GM12878 (cell line): ENCODE data around the gene CRB2. TPM values are rescaled to one million over a fixed set of nuclear protein-coding genes. Genes with fewer than 3 reads are reported as not detected.

Source experiments
- ATF2 ChIP-seq: IDR thresholded peaks from 2 replicates; pipeline ENCODE4 v1.6.1; 2012; ENCODE audit warnings: low read length, inconsistent platforms
- CEBPB ChIP-seq, 2 experiments: fragments of 150-350 bp in 1 of 2; IDR thresholded peaks; 2 replicates each; pipeline ENCODE4 v1.6.1; 2012 to 2014; ENCODE audit warnings: low read depth in 2 of 2, low read length in 2 of 2, borderline replicate concordance in 1 of 2, inconsistent platforms in 1 of 2
- CHD4 ChIP-seq: fragments of 200-600 bp; sonication (generic); IDR thresholded peaks from 2 replicates; pipeline ENCODE4 v1.6.1; 2016; ENCODE audit warnings: mild to moderate bottlenecking
- DPF2 ChIP-seq: fragments of 450-650 bp; IDR thresholded peaks from 2 replicates; pipeline ENCODE4 v1.6.1; 2017; ENCODE audit warnings: mild to moderate bottlenecking
- E2F8 ChIP-seq: fragments of 450-650 bp; IDR thresholded peaks from 2 replicates; pipeline ENCODE4 v1.6.1; 2018; ENCODE audit warnings: mild to moderate bottlenecking, low read depth, moderate library complexity; ENCODE audit not compliant: partially characterized antibody
- ETV6 ChIP-seq, 2 experiments: fragments of 450-650 bp in 1 of 2; IDR thresholded peaks in 1 of 2; conservative IDR thresholded peaks in 1 of 2; 2 replicates each; pipeline ENCODE4 v1.6.1; 2014; ENCODE audit warnings: antibody characterized with exemption in 1 of 2, borderline replicate concordance in 1 of 2, low read depth in 1 of 2, mild to moderate bottlenecking in 1 of 2, moderate library complexity in 1 of 2
- EZH2 ChIP-seq: IDR thresholded peaks from 2 replicates; pipeline ENCODE4 v1.6.1; 2012; ENCODE audit warnings: low read depth, mild to moderate bottlenecking, control low read depth, inconsistent platforms, low read length, borderline replicate concordance; ENCODE audit not compliant: control insufficient read depth
- IKZF1 ChIP-seq: fragments of 450-650 bp; conservative IDR thresholded peaks from 2 replicates; pipeline ENCODE4 v1.6.1; 2017; ENCODE audit warnings: antibody characterized with exemption, mild to moderate bottlenecking
- IRF4 ChIP-seq: IDR thresholded peaks from 2 replicates; pipeline ENCODE4 v1.6.1; 2011; ENCODE audit warnings: low read depth, low read length
- KAT2A ChIP-seq: conservative IDR thresholded peaks from 2 replicates; pipeline ENCODE4 v1.6.1; 2011; ENCODE audit warnings: low read depth, low read length; ENCODE audit not compliant: control insufficient read depth
- MAX ChIP-seq: IDR thresholded peaks from 2 replicates; pipeline ENCODE4 v1.6.1; 2012; ENCODE audit warnings: low read depth, low read length, improper control_type of control experiment
- MYB ChIP-seq: fragments of 150-350 bp; IDR thresholded peaks from 2 replicates; pipeline ENCODE4 v1.6.1; 2014; ENCODE audit warnings: mild to moderate bottlenecking, low read depth, low read length, borderline replicate concordance
- NFYB ChIP-seq: IDR thresholded peaks from 2 replicates; pipeline ENCODE4 v1.6.1; 2011; ENCODE audit warnings: low read depth, mild to moderate bottlenecking, low read length, improper control_type of control experiment, moderate library complexity; ENCODE audit not compliant: insufficient read depth
- RB1 ChIP-seq: fragments of 450-650 bp; formaldehyde crosslinking; IDR thresholded peaks from 2 replicates; pipeline ENCODE4 v1.6.1; 2017; ENCODE audit warnings: mild to moderate bottlenecking, borderline replicate concordance
- RUNX3 ChIP-seq: IDR thresholded peaks from 2 replicates; pipeline ENCODE4 v1.6.1; 2012; ENCODE audit warnings: low read length, inconsistent platforms
- SIX5 ChIP-seq: IDR thresholded peaks from 2 replicates; pipeline ENCODE4 v1.6.1; 2011; ENCODE audit warnings: mild to moderate bottlenecking, low read depth, low read length, moderate library complexity; ENCODE audit not compliant: severe bottlenecking
- SKIL ChIP-seq: fragments of 450-650 bp; IDR thresholded peaks from 2 replicates; pipeline ENCODE4 v1.6.1; 2017; ENCODE audit warnings: mild to moderate bottlenecking, low read depth, inconsistent platforms; ENCODE audit not compliant: poor library complexity, severe bottlenecking
- SRF ChIP-seq, 2 experiments: IDR thresholded peaks; 2 replicates each; pipeline ENCODE4 v1.6.1; 2011; ENCODE audit warnings: low read depth in 2 of 2, low read length in 2 of 2, mild to moderate bottlenecking in 1 of 2, moderate library complexity in 1 of 2
- TAF1 ChIP-seq: IDR thresholded peaks from 2 replicates; pipeline ENCODE4 v1.6.1; 2011; ENCODE audit warnings: mild to moderate bottlenecking, low read depth, low read length, borderline replicate concordance
- TARDBP ChIP-seq: IDR thresholded peaks from 2 replicates; pipeline ENCODE4 v1.6.1; 2016; ENCODE audit warnings: borderline replicate concordance
- TCF12 ChIP-seq: IDR thresholded peaks from 2 replicates; pipeline ENCODE4 v1.6.1; 2011; ENCODE audit warnings: low read depth, mild to moderate bottlenecking, low read length
- USF1 ChIP-seq: IDR thresholded peaks from 2 replicates; pipeline ENCODE4 v1.6.1; 2011; ENCODE audit warnings: borderline replicate concordance, low read depth, mild to moderate bottlenecking, moderate library complexity, mixed read lengths, low read length; ENCODE audit not compliant: insufficient read depth; ENCODE audit errors: extremely low read length
- polyA plus RNA-seq, 11 experiments: library from polyadenylated mRNA; depleted of rRNA in 4 of 11; unstranded in 6 of 11; stranded (reverse) in 5 of 11; fragments of >200 nt; fragmentation: Nextera tagmentation in 4 of 11; fragmentation: Illumina TruSeq in 1 of 11; extraction: Ambion mirVana in 4 of 11; extraction: Trizol in 1 of 11; gene quantifications; 1 replicate in 1 of 11; 2 replicates in 10 of 11; pipeline versions ENCODE4 v1.2.1 to v1.2.3, GENCODE V29; 2011 to 2016; ENCODE audit warnings: inconsistent platforms in 2 of 11, missing spikeins in 2 of 11, low read depth in 1 of 11
- total RNA-seq, 4 experiments: library from RNA; depleted of rRNA in 3 of 4; stranded (reverse); fragments of >200 nt in 3 of 4; fragmentation: Illumina TruSeq in 1 of 4; extraction: Trizol in 1 of 4; gene quantifications; 2 replicates each; pipeline versions ENCODE4 v1.2.1 to v1.2.3, GENCODE V29; 2013 to 2021

Gene CRB2
- total and polyA plus RNA-seq, 10 of the 15 experiments (the other 5 are each of a cell fraction or from before 2014, with no cell fraction given), result 0.01 to 0.80 (median 0.23) TPM; not detected in 3

- TF ChIP-seq SKIL, result peak; percentile 70
- TF ChIP-seq MAX, result no peak
- TF ChIP-seq RB1, result no peak
- no peak for TF ChIP-seq CHD4
- peak; percentile 52 for TF ChIP-seq IKZF1
- 0 out of 2 replicates have a peak, but pooled peaks have one; percentile 23 for TF ChIP-seq TCF12
- TF ChIP-seq NFYB, result no peak
- TF ChIP-seq E2F8, result no peak
- TF ChIP-seq ETV6 (conservative IDR thresholded peaks at IDR 0.05 in 1 of 2, IDR thresholded peaks at IDR 0.05 in 1 of 2; ENCODE audit: borderline replicate concordance in 1 of 2, low read depth in 1 of 2), result no peak
- no peak for TF ChIP-seq RUNX3
- no peak for TF ChIP-seq SIX5
- TF ChIP-seq TAF1, result peak; percentile 88; the same call in 1 of the 2 replicates
- TF ChIP-seq USF1, result no peak
- peak; percentile 26; the same call in 1 of the 2 replicates for TF ChIP-seq DPF2
- TF ChIP-seq TARDBP, result no peak
- 0 out of 2 replicates have a peak, but pooled peaks have one; percentile 31 for TF ChIP-seq IRF4
- no peak for TF ChIP-seq CEBPB (IDR thresholded peaks at IDR 0.05; ENCODE audit: borderline replicate concordance in 1 of 2, low read depth in 2 of 2, low read length in 2 of 2)
- TF ChIP-seq KAT2A, result no peak
- TF ChIP-seq ATF2, result no peak
- no peak for TF ChIP-seq SRF (IDR thresholded peaks at IDR 0.05; ENCODE audit: low read depth in 2 of 2, low read length in 2 of 2)
- TF ChIP-seq MYB, result no peak
- no peak for TF ChIP-seq EZH2
Measured at GRCh38 chr9:123343443-123344191, 12.4 kb upstream of the CRB2 start (continued).
